Erythroblast (primary cell): Measurements from ENCODE around the gene LAPTM4A.

ENCODE experiments used
- GATA1 ChIP-seq: IDR thresholded peaks from 2 replicates; pipeline ENCODE4 v1.6.1; 2011; ENCODE audit warnings: low read depth, mild to moderate bottlenecking, control low read depth, low read length, moderate library complexity
- POLR2A ChIP-seq: IDR thresholded peaks from 2 replicates; pipeline ENCODE4 v1.6.1; 2011; ENCODE audit warnings: mild to moderate bottlenecking, low read length

- TF ChIP-seq POLR2A (no peak), GATA1 (no peak)
Measured at GRCh38 chr2:20061476-20061875, 10.0 kb upstream of the LAPTM4A start.
